WTC11 (cell line): ENCODE results near the gene OIT3. TPM values are rescaled to one million over a fixed set of nuclear protein-coding genes. Genes with fewer than 3 reads are reported as not detected.

Experiments used
- ATAC-seq: fragments of 200-7000 bp; cut with Tn5 transposase; 2 replicates; pipeline ENCODE4 v1.10.0; 2021; ENCODE audit warnings: mild to moderate bottlenecking, moderate library complexity
- CTCF ChIA-PET: fragments of 300-600 bp; sonication (Branson Sonifier 250); formaldehyde crosslinking; loops from one replicate; lab custom pipeline; 2021; ENCODE audit warnings: antibody characterized with exemption; lab: Charles Lee
- POLR2A ChIA-PET: fragments of 350-600 bp; sonication (Branson Sonifier 250); formaldehyde crosslinking; loops from one replicate; lab custom pipeline; 2021; ENCODE audit warnings: antibody characterized with exemption; lab: Charles Lee
- DNase-seq: peaks from one replicate; pipeline ENCODE4 v3.0.0; 2021; ENCODE audit warnings: low spot score
- H3K27ac Mint-ChIP-seq: 2 replicates; pipeline ENCODE4 v1.8.0; 2021; ENCODE audit warnings: mixed read lengths
- H3K27me3 Mint-ChIP-seq: 2 replicates; pipeline ENCODE4 v1.8.0; 2021; ENCODE audit warnings: low read depth, mild to moderate bottlenecking, moderate library complexity, mixed read lengths
- H3K36me3 Mint-ChIP-seq: 2 replicates; pipeline ENCODE4 v1.8.0; 2021; ENCODE audit warnings: mixed read lengths
- H3K4me1 Mint-ChIP-seq: 2 replicates; pipeline ENCODE4 v1.8.0; 2022; ENCODE audit warnings: mixed read lengths
- H3K4me3 Mint-ChIP-seq: 2 replicates; pipeline ENCODE4 v1.8.0; 2021; ENCODE audit warnings: mild to moderate bottlenecking, moderate library complexity, mixed read lengths
- H3K9me3 Mint-ChIP-seq: 2 replicates; pipeline ENCODE4 v1.8.0; 2021; ENCODE audit warnings: mixed read lengths
- ELF4 ChIP-seq: sonication (generic); formaldehyde crosslinking; IDR thresholded peaks from 2 replicates; pipeline ENCODE4 v1.8.1; 2022; ENCODE audit warnings: low read depth, mild to moderate bottlenecking, moderate library complexity, missing genetic modification reagents
- FOXK1 ChIP-seq: sonication (generic); formaldehyde crosslinking; IDR thresholded peaks from 2 replicates; pipeline ENCODE4 v1.8.0; 2022; ENCODE audit warnings: mild to moderate bottlenecking, moderate library complexity, missing genetic modification reagents
- JAZF1 ChIP-seq: fragments of 250-450 bp; sonication (Bioruptor Pico); IDR thresholded peaks from 2 replicates; pipeline ENCODE4 v1.9.0; 2021; ENCODE audit warnings: moderate library complexity, mild to moderate bottlenecking, inconsistent platforms
- MXD4 ChIP-seq: fragments of 250-450 bp; sonication (Bioruptor Pico); IDR thresholded peaks from 2 replicates; pipeline ENCODE4 v1.8.0; 2021; ENCODE audit warnings: mild to moderate bottlenecking, moderate library complexity, borderline replicate concordance
- NR1H2 ChIP-seq: sonication (generic); formaldehyde crosslinking; IDR thresholded peaks from 2 replicates; pipeline ENCODE4 v1.9.0; 2021; ENCODE audit warnings: mild to moderate bottlenecking, moderate library complexity, missing genetic modification reagents
- RELA ChIP-seq: sonication (generic); formaldehyde crosslinking; IDR thresholded peaks from 2 replicates; pipeline ENCODE4 v1.8.1; 2022; ENCODE audit warnings: missing genetic modification reagents, mild to moderate bottlenecking, borderline replicate concordance
- RORB ChIP-seq: fragments of 250-450 bp; sonication (Bioruptor Pico); IDR thresholded peaks from 2 replicates; pipeline ENCODE4 v1.9.0; 2021; ENCODE audit warnings: mild to moderate bottlenecking
- SMAD4 ChIP-seq: sonication (generic); formaldehyde crosslinking; IDR thresholded peaks from 2 replicates; pipeline ENCODE4 v1.8.0; 2022; ENCODE audit warnings: mild to moderate bottlenecking, missing genetic modification reagents
- ZNF232 ChIP-seq: sonication (generic); formaldehyde crosslinking; IDR thresholded peaks from 2 replicates; pipeline ENCODE4 v1.8.0; 2022; ENCODE audit warnings: mild to moderate bottlenecking, missing genetic modification reagents
- total RNA-seq: library from RNA; stranded (reverse); gene quantifications from 3 replicates; pipeline ENCODE4 v1.2.3, GENCODE V29; 2021
- TF ChIP-seq, protein P1 (sequence below): fragments of 250-450 bp; sonication (Bioruptor Pico); IDR thresholded peaks from 2 replicates; pipeline ENCODE4 v1.9.0; 2021; ENCODE audit warnings: mild to moderate bottlenecking
- TF ChIP-seq, protein P2 (sequence below): sonication (generic); formaldehyde crosslinking; IDR thresholded peaks from 2 replicates; pipeline ENCODE4 v1.8.1; 2023; ENCODE audit warnings: mild to moderate bottlenecking, missing genetic modification reagents, borderline replicate concordance
- TF ChIP-seq, protein P3 (sequence below): fragments of 250-450 bp; sonication (Bioruptor Pico); conservative IDR thresholded peaks from 2 replicates; pipeline ENCODE4 v1.9.0; 2021; ENCODE audit warnings: mild to moderate bottlenecking

OIT3 gene
- total RNA-seq, 1 experiment from 2014 or later, result not detected

DNA sequence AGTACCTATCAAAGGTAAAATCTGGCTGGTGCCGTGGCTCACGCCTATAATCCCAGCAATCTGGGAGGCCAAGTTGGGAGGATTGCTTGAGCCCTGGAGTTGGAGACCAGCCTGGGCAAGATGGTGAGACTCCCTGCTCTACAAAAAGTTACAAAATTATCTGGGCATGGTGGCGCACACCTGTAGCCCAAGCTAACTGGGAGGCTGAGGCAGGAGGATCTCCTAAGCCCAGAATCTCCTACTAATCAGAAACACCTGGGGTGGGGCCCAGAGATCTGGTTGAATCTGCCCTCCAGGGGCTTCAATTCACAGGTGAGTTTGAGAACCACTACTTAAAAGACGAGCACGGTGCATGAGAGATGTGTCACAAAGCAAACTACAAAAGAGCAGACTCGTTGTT is 58.6 kb downstream of the OIT3 start (continued):
- TF ChIP-seq, protein P1, sequence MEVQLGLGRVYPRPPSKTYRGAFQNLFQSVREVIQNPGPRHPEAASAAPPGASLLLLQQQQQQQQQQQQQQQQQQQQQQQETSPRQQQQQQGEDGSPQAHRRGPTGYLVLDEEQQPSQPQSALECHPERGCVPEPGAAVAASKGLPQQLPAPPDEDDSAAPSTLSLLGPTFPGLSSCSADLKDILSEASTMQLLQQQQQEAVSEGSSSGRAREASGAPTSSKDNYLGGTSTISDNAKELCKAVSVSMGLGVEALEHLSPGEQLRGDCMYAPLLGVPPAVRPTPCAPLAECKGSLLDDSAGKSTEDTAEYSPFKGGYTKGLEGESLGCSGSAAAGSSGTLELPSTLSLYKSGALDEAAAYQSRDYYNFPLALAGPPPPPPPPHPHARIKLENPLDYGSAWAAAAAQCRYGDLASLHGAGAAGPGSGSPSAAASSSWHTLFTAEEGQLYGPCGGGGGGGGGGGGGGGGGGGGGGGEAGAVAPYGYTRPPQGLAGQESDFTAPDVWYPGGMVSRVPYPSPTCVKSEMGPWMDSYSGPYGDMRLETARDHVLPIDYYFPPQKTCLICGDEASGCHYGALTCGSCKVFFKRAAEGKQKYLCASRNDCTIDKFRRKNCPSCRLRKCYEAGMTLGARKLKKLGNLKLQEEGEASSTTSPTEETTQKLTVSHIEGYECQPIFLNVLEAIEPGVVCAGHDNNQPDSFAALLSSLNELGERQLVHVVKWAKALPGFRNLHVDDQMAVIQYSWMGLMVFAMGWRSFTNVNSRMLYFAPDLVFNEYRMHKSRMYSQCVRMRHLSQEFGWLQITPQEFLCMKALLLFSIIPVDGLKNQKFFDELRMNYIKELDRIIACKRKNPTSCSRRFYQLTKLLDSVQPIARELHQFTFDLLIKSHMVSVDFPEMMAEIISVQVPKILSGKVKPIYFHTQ (CRISPR knock-in tag), result no peak
- TF ChIP-seq MXD4 (CRISPR knock-in tag) (no peak), SMAD4 (CRISPR knock-in tag) (no peak), RELA (CRISPR knock-in tag) (no peak), RORB (CRISPR knock-in tag) (no peak), JAZF1 (no peak), NR1H2 (CRISPR knock-in tag) (no peak)
- TF ChIP-seq, protein P2, sequence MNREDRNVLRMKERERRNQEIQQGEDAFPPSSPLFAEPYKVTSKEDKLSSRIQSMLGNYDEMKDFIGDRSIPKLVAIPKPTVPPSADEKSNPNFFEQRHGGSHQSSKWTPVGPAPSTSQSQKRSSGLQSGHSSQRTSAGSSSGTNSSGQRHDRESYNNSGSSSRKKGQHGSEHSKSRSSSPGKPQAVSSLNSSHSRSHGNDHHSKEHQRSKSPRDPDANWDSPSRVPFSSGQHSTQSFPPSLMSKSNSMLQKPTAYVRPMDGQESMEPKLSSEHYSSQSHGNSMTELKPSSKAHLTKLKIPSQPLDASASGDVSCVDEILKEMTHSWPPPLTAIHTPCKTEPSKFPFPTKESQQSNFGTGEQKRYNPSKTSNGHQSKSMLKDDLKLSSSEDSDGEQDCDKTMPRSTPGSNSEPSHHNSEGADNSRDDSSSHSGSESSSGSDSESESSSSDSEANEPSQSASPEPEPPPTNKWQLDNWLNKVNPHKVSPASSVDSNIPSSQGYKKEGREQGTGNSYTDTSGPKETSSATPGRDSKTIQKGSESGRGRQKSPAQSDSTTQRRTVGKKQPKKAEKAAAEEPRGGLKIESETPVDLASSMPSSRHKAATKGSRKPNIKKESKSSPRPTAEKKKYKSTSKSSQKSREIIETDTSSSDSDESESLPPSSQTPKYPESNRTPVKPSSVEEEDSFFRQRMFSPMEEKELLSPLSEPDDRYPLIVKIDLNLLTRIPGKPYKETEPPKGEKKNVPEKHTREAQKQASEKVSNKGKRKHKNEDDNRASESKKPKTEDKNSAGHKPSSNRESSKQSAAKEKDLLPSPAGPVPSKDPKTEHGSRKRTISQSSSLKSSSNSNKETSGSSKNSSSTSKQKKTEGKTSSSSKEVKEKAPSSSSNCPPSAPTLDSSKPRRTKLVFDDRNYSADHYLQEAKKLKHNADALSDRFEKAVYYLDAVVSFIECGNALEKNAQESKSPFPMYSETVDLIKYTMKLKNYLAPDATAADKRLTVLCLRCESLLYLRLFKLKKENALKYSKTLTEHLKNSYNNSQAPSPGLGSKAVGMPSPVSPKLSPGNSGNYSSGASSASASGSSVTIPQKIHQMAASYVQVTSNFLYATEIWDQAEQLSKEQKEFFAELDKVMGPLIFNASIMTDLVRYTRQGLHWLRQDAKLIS (CRISPR knock-in tag), result no peak

DNA sequence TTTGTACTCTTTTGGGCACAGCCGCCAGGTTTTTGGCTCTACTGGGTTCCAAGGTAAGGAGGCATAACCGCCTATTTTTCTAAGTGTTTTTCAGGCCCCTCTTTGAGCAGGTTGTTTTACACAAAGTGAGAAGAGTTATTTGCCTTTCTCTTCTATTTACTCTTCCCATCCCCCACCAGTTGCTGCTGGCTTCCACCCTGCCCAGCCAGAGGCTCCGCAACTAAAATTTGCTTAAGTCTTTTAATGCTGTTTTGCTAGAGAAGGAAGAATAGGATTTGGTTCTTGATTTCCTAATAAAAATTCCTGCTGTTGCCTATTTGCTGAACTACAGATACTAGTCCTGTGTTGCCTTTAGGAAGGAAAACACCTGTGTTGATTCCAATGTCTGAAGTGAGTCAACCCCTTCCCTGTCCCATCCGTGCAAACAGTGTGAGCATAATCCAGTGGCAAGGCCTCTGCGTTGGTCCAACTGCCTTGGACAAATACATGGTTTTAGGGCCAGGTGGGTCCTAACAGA is 59.2 kb downstream of the OIT3 start:
- H3K9me3 Mint-ChIP-seq, result no peaks in the 10 kb centered on the region
- no peaks in the 10 kb centered on the region for H3K27me3 Mint-ChIP-seq
- H3K4me1 Mint-ChIP-seq, result peaks cover 31% of the 10 kb centered on the region
- DNase-seq (no peak), ATAC-seq (peak; percentile 33; the same call in 1 of the 2 replicates)
- H3K27ac Mint-ChIP-seq, result peak overlapping the region; percentile 34
- ChIA-PET POLR2A (no interaction called here), CTCF (interaction anchor here (0.8 to 1.6 kb wide), 3 partner anchors 37 to 588 kb away, joined by 3 to 7 read pairs (median 5); no protein-coding TSS in a partner anchor)
- no peak for TF ChIP-seq ELF4 (CRISPR knock-in tag)
- TF ChIP-seq ZNF232, result no peak
- no peak overlapping the region for H3K4me3 Mint-ChIP-seq
- H3K36me3 Mint-ChIP-seq, result no peaks in the 10 kb centered on the region

DNA sequence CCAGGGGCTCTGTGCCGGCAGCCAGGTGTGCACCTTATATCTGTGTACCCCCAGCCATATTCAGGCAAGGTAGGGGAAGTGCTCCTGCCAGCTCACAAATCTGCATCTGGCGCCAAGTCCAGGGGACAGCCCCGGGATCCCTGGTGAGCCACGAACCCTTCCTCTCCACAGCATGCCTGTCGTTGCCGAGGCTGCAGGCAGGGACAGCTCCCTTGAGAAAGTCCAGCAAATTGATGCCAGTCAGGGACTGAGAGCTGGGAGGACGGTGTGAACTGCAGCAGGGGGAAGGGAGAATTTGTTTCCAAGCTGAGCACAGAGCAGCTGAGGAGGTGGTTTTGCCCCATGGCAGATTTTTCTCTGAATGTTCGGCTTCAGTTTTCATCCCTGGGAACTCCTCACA is 60.1 kb downstream of the OIT3 start:
- Mint-ChIP-seq H3K4me3 (no peak overlapping the region), H3K27ac (0 out of 2 replicates have a peak overlapping the region, but pooled peaks have one; percentile 27), H3K4me1 (peaks cover 31% of the 10 kb centered on the region), H3K9me3 (no peaks in the 10 kb centered on the region), H3K27me3 (no peaks in the 10 kb centered on the region), H3K36me3 (no peaks in the 10 kb centered on the region)
- peak; percentile 46 for DNase-seq
- peak; percentile 73 for ATAC-seq
- CTCF ChIA-PET, result interaction anchor here (0.6 to 1.6 kb wide), 6 partner anchors 20 to 589 kb away, joined by 3 to 7 read pairs (median 4); no protein-coding TSS in a partner anchor
- POLR2A ChIA-PET, result no interaction called here
- TF ChIP-seq, protein P3, sequence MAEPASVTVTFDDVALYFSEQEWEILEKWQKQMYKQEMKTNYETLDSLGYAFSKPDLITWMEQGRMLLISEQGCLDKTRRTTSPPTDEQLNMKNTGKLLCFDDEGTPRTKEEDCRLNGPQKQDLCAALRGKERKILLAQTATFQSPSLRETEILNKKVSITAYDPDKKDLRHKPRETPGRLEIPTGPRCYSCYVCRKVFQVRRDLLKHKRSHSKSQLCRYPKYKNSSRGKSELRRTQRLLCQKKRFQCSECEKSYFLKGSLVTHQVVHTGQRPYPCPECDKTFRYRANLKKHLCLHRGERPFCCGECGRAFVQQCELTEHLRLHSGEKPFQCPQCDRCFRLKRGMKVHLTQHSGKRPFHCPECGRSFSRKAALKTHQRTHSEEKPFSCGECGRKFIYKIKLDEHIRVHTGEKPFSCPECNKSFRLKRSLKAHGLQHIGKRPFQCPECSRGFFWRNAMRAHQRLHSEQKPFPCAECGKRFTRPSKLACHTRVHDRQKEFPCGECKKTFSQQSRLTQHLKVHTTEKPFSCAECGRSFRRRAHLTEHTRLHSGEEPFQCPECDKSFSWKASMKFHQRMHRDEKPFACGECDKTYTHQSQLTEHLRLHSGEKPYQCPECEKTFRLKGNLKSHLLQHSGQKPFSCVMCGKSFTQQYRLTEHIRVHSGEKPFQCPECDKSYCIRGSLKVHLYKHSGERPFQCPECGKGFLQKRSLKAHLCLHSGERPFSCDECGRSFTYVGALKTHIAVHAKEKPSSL (CRISPR knock-in tag), result no peak
- TF ChIP-seq FOXK1 (CRISPR knock-in tag), result 0 out of 2 replicates have a peak, but pooled peaks have one; percentile 36
- TF ChIP-seq, all 79 proteins: peak for 1
